Activated CD8-positive, alpha-beta memory T cell treated with anti-CD3 and anti-CD28 coated beads, Interleukin-2, amount 50 U/mL, for 48 hours (primary cell): ENCODE results near the gene HERC6.
"Not testable (repeated sequence)": the region's sequence is repeated elsewhere in the genome, so short reads cannot be mapped to it uniquely, and the experiment has no call there.

Experiments
- DNase-seq: peaks from one replicate; pipeline ENCODE4 v3.0.0-alpha.2; 2020

Gene HERC6

GRCh38 chr4:88378691-88379559, at the start of gene HERC6:
TSS of gene HERC6 (plus strand) at chr4:88378852. CDS start at chr4:88378922, 70 bp downstream.
- DNase-seq, result peak; percentile 87

- no peak for DNase-seq
Measured at GRCh38 chr4:88333741-88334405, 44.8 kb upstream of the HERC6 start.

DNA sequence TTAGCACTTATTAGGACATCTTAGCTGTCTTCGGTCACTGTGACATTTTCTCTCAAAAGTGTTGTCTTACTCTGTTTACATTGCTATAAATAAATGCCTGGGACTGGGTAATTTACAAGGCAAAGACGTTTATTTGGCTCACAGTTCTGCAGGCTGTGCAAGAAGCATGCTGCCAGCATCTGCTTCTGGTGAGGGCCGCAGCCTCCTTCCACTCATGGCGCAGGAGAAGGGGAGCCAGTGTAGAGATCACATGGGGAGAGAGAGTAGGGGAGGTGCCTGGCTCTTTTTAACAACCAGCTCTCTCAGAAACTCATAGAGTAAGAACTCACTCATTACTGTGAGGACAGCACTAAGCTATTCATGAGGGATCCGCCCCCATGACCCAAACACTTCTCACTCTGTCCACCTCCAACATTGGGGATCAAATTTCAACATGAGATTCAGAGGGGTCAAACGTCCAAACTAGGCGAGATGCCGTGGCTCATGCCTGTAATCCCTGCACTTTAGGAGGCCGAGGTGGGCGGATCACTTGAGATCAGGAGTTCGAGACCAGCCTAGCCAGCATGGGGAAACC, 43.5 kb upstream of the HERC6 start:
- no peak for DNase-seq

DNA sequence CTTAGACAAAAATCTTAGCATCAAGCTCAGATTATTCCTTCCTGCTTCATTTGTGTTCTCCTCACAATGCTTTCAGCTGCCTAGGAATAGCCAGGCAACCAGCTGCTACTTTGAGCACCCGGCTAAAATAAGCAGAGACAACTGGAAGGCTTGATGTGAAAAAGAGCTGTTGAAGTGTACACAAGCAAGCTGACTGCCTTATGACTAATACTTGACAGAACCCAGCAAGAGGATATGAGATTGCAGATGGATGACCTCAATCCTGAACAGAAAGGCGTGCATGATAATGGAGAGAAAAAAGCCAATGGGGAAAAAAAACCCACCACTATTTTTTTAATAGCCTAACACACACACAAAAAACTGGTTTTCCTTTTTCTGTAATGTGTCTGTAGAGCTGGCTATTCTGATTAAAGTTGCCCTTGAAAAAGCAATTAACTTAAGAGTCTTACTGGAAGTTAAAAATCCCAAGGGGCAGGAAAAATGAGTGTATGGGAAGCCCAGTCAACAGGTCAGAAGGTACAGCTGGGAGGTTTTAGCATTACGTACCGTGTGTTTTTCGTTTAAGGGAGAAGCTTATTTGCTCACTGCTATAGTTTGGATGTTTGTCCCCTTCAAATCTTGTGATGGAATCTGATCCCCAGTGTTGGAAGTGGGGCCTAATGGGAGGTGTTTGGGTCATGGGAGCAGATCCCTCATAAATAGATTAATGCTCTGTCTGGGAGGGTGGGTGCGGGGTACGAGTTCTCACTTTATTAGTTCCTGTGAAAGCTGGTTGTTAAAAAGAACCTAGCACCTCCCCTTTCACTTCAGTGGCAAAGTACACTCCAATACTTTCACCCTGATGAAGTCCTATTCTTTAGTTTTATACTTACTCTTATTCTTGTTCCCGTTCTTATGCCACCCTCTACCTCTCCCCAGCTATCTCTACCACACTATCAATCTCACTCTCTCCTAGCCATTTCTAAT, 37.1 kb upstream of the HERC6 start:
- no peak for DNase-seq

DNA sequence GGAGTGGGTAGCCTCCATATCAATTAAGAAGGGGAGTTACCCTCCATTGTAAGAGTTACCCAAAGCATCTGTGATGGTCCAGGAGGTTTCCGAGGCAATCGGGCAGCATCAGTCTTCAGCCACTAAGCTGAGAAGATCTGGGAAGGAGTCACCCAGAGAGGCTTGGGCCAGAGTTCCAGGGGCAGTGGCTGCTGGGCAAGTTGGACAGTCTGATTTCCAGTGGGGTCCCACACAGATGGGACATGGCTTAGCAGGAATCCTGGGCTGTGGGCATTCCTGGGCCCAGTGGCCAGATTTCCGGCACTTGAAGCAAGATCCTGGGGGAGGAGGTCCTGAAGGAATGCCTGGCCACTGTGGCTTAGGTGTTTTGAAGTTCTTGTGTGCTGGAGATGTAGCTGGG, 31.8 kb upstream of the HERC6 start:
- DNase-seq, result not testable (repeated sequence)

DNA sequence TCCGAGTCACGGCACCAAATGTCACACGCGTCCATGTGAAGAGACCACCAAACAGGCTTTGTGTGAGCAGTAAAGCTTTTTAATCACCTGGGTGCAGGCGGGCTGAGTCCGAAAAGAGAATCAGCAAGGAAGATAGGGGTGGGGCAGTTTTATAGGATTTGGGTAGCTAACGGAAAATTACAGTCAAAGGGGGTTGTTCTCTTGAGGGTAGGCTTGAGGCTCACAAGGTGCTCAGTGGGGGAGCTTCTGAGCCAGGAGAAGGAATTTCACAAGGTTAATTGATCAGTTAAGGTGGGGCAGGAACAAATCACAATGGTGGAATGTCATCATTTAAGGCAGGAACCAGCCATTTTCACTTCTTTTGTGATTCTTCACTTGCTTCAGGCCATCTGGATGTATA, 29.9 kb upstream of the HERC6 start:
- DNase-seq, result not testable (repeated sequence)

GRCh38 chr4:88350786-88351185, 27.9 kb upstream of the HERC6 start:
- DNase-seq, result no peak

- no peak for DNase-seq
Measured at GRCh38 chr4:88352062-88352740, 26.5 kb upstream of the HERC6 start.

GRCh38 chr4:88353324-88353723, 25.3 kb upstream of the HERC6 start:
- no peak for DNase-seq

- no peak for DNase-seq
Measured at GRCh38 chr4:88356771-88357170, 21.9 kb upstream of the HERC6 start.

DNA sequence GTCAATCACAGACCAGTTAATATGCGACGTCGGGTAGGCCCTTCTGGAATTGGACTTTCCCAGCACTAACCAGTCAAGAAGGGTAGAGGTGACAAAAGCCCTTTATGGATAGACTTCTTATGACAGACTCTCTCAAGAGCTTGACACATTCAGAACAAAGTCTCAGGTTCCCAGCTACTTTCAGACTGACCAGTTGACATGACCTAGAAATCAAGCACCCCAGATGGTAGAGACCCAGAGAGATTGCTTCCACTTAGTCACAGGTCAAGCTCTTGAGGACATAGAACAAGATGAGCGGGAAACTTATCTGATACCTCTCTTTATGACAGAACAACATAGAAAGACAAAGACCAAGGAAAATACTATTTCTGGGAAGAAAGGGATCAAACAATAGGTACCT, 21.4 kb upstream of the HERC6 start:
- DNase-seq, result no peak

GRCh38 chr4:88359558-88359957, 19.1 kb upstream of the HERC6 start:
- DNase-seq, result no peak

GRCh38 chr4:88360256-88360655, 18.4 kb upstream of the HERC6 start:
- DNase-seq, result no peak

- no peak for DNase-seq
Measured at GRCh38 chr4:88360791-88361190, 17.9 kb upstream of the HERC6 start.

DNA sequence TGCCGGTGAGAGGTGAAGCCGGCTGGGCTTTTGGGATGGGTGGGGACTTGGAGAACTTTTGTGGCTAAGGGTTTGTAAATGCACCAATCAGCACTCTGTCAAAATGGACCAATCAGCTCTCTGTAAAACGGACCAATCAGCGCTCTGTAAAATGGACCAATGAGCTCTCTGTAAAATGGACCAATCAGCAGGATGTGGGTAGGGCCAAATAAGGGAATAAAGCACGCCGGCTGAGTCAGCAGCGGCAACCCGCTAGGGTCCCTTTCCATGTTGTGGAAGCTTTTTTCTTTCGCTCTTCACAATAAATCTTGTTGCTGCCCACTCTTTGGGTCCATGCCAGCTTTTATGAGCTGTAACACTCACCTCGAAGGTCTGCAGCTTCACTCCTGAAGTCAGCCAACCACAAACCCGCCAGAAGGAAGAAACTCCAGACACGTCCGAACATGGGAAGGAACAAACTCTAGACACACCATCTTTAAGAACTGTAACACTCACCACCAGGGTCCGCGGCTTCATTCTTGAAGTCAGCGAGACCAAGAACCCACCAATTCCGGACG, 17.4 kb upstream of the HERC6 start:
- not testable (repeated sequence) for DNase-seq

DNA sequence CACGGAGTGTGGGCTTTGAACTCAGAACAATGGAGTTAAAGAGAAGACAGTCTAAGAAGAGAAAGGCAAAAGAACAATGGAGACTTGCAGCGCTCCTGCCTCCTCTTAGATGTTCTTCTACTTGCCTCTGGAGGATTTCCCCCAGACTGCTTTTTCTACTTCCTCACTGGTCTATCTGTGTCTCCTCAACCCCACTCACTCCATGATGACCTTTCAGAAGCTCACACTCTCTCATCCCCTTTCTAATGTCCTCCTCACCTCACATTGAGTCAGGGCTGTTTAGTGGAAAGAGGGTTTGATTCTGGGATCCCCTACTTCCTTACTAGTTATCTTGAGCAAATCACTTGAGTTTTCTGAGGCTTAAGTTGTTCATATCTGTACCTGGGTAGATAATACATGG, 12.2 kb upstream of the HERC6 start:
- no peak for DNase-seq

DNA sequence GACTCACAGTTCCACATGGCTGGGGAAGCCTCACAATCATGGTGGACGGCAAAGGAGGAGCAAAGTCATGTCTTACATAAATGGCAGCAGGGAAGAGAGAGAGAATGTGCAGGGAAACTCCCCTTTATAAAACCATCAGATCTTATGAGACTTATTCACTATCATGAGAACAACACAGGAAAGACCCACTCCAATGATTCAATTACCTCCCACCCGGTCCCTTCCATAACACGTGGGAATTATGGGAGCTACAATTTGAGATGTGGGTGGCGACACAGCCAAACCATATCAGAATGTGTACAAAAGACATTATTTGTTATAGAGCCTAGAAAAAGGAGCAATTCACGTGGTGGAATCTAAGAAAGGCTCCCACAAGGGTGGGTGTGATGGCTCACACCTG, 10.8 kb upstream of the HERC6 start:
- no peak for DNase-seq

DNA sequence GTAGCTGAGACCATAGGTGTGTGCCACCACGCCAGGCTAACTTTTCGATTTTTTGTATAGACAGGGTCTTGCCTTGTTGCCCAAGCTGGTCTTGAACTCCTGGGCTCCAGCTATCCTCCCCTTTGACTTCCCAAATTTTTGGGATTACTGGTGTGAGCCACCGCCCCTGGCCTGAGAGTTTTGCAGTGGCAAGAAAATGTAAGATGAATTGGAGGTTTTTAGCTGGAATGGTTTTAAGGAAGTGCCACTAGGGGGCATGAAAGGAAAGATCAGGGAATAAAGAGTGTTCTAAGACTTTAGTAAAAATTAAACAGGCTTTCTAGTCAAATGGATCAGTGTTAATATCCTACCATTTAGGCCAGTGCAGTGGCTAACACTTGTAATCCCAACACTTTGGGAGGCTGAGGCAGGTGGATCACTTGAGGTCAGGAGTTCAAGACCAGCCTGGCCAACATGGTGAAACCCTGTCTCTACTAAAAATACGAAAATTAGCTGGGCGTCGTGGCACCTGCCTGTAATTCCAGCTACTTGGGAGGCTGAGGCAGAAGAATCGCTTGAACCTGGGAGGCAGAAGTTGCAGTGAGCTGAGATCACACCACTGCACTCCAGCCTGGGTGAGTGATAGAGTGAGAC, 9.4 kb upstream of the HERC6 start:
- DNase-seq, result not testable (repeated sequence)

- no peak for DNase-seq
Measured at GRCh38 chr4:88381123-88381522, 2.5 kb downstream of the HERC6 start.

- DNase-seq, result peak; percentile 59
Measured at GRCh38 chr4:88382621-88383020, 4.0 kb downstream of the HERC6 start.

DNA sequence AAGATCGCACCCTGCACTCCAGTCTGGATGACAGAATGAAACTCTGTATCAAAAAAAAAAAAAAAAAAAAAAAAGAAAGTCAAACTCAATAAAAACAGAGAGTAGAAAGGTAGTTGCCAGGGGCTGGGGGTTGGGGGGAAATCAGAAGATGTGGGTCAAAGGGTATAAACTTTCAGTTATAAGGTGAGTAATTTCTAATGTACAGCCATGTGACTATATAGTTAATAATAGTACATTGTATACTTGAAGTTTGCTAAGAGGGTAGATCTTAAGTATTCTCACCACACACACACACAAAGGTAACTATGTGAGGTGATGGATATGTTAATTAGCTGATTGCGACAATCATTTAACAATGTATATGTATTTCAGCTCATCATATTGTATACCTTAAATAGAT, 11.5 kb downstream of the HERC6 start:
- no peak for DNase-seq
